ENCODE measurements around the gene WBP1L.
"Not testable (repeated sequence)": the region's sequence is repeated elsewhere in the genome, so short reads cannot be mapped to it uniquely, and the experiment has no call there.

WBP1L gene

GRCh38 chr10:102834143-102834542 lies 90.4 kb downstream of the WBP1L start:
- DNase-seq (ENCODE audit: low read depth in 2 of 2, low spot score in 1 of 2) = no peak

- peak; percentile 34 to 47 for DNase-seq (ENCODE audit: low read depth in 2 of 2, low spot score in 1 of 2)
These were observed 91.3 kb downstream of the WBP1L start for GRCh38 chr10:102835007-102835482.

GRCh38 chr10:102837230-102837721 lies 93.5 kb downstream of the WBP1L start, which contains the start of gene CYP17A1:
CYP17A1 (minus strand) TSS chr10:102837413; CDS start chr10:102837361, 52 bp downstream.
- no peak for DNase-seq (ENCODE audit: low read depth in 2 of 2, low spot score in 1 of 2)

- DNase-seq (ENCODE audit: low read depth in 2 of 2, low spot score in 1 of 2) = not testable (repeated sequence)
These were observed 94.7 kb downstream of the WBP1L start for GRCh38 chr10:102838276-102838927.

GRCh38 chr10:102841827-102842345 lies 98.1 kb downstream of the WBP1L start:
- DNase-seq (ENCODE audit: low read depth in 2 of 2, low spot score in 1 of 2) = no peak

GRCh38 chr10:102843139-102843538 lies 99.4 kb downstream of the WBP1L start:
- DNase-seq (ENCODE audit: low read depth in 2 of 2, low spot score in 1 of 2) = not testable (repeated sequence)

- DNase-seq (ENCODE audit: low read depth in 2 of 2, low spot score in 1 of 2) = not testable (repeated sequence)
These were observed 100.5 kb downstream of the WBP1L start for GRCh38 chr10:102844190-102844776.

- no peak for DNase-seq (ENCODE audit: low read depth in 2 of 2, low spot score in 1 of 2)
These were observed 101.7 kb downstream of the WBP1L start for GRCh38 chr10:102845352-102845902.

- DNase-seq (ENCODE audit: low read depth in 2 of 2, low spot score in 1 of 2) = no peak
These were observed 106.3 kb downstream of the WBP1L start for GRCh38 chr10:102850025-102850518.

GRCh38 chr10:102853237-102853636 lies 109.5 kb downstream of the WBP1L start:
- not testable (repeated sequence) for DNase-seq (ENCODE audit: low read depth in 2 of 2, low spot score in 1 of 2)

- DNase-seq (ENCODE audit: low read depth in 2 of 2, low spot score in 1 of 2) = not testable (repeated sequence)
These were observed 112.1 kb downstream of the WBP1L start for GRCh38 chr10:102855731-102856436.

- no peak for DNase-seq (ENCODE audit: low read depth in 2 of 2, low spot score in 1 of 2)
These were observed 113.1 kb downstream of the WBP1L start for GRCh38 chr10:102856758-102857424.

GRCh38 chr10:102859911-102860310 lies 116.2 kb downstream of the WBP1L start:
- no peak for DNase-seq (ENCODE audit: low read depth in 2 of 2, low spot score in 1 of 2)

GRCh38 chr10:102863660-102864059 lies 119.9 kb downstream of the WBP1L start:
- no peak for DNase-seq (ENCODE audit: low read depth in 2 of 2, low spot score in 1 of 2)

GRCh38 chr10:102865620-102866019 lies 121.9 kb downstream of the WBP1L start:
- DNase-seq (ENCODE audit: low read depth in 2 of 2, low spot score in 1 of 2) = no peak
